ENCODE data around the gene LZTS3. TPM values are rescaled to one million over a fixed set of nuclear protein-coding genes. Genes with fewer than 3 reads are reported as not detected.

Gene LZTS3
- total RNA-seq, 4 donors from 2014 or later, result 9.0 to 13.5 (median 9.7) TPM

DNA sequence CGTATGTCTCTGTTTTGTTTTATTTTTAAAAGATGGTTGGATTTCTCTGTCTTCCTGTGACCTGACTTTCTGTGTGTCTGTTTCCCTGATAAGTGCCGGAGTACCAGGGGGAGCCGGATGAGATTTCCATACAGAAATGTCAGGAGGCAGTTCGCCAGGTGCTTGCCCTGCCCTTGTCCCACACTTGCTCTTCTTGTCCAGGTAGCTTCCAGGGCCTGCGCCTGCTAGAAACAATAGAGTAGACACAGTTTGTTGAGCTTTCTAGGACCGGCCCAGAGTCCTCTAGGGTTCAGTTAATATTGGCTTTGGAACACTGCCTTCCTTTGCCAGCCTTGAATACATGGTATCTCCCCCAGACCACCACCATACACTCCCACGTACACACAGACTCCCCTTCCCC lies 39.9 kb upstream of the LZTS3 start:
- Histone ChIP-seq H3K4me3 (no peak overlapping the region), H3K36me3 (peaks cover 0 to 27% (median 0%) of the 10 kb centered on the region in 4 donors), H3K4me1 (peaks cover 0 to 18% (median 16%) of the 10 kb centered on the region in 4 donors), H3K9me3 (no peaks in the 10 kb centered on the region), H3K27ac (no peak overlapping the region), H3K27me3 (no peaks in the 10 kb centered on the region)
- intact Hi-C loops (cut with DNase I; ENCODE audit: low total_unique reads) (no loop called here), in situ Hi-C loops (cut with MboI; ENCODE audit: low pct_ligation_motif_present in 1 of 4, low pct_unique_long_range_greater_than_20kb in 1 of 4, low sequenced_read_pairs in 3 of 4) (no loop called here)
- WGBS, 2 donors (ENCODE audit: low coverage in 1 of 2), result 96 to 97% methylated on average over 4 to 7 of the region's 7 CpGs
- DNase-seq, result no peak
- no peak for TF ChIP-seq POLR2AphosphoS5 (IDR thresholded peaks at IDR 0.05)
- TF ChIP-seq, protein P1, sequence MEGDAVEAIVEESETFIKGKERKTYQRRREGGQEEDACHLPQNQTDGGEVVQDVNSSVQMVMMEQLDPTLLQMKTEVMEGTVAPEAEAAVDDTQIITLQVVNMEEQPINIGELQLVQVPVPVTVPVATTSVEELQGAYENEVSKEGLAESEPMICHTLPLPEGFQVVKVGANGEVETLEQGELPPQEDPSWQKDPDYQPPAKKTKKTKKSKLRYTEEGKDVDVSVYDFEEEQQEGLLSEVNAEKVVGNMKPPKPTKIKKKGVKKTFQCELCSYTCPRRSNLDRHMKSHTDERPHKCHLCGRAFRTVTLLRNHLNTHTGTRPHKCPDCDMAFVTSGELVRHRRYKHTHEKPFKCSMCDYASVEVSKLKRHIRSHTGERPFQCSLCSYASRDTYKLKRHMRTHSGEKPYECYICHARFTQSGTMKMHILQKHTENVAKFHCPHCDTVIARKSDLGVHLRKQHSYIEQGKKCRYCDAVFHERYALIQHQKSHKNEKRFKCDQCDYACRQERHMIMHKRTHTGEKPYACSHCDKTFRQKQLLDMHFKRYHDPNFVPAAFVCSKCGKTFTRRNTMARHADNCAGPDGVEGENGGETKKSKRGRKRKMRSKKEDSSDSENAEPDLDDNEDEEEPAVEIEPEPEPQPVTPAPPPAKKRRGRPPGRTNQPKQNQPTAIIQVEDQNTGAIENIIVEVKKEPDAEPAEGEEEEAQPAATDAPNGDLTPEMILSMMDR (IDR thresholded peaks at IDR 0.05), result no peak
- TF ChIP-seq EP300 (IDR thresholded peaks at IDR 0.05; ENCODE audit: low read depth), result no peak
- TF ChIP-seq POLR2A (IDR thresholded peaks at IDR 0.05), result no peak

DNA sequence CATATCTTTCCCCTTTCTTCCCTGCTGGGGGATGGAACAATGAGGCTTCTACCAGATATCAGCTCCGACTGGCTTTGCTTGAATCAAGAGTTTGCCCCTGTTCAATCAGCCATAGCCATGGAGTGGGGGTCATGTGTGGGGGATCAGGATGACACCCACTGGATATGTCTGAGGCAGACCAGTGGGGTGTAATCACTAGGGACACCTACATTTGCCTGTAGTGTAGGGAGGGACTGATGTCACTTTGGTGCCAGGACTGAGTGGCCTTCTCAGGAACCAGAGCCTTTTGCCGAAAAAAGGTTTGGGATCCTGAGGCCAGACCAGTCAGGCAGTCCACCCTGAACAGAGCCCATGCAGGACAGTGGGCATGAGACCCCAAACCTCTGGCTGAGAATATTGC lies 37.0 kb upstream of the LZTS3 start:
- peaks cover 0 to 19% (median 15%) of the 10 kb centered on the region in 4 donors for H3K4me1 ChIP-seq
- TF ChIP-seq POLR2AphosphoS5 (IDR thresholded peaks at IDR 0.05), result no peak
- TF ChIP-seq, protein P1 (IDR thresholded peaks at IDR 0.05), result no peak
- no peak for TF ChIP-seq POLR2A (IDR thresholded peaks at IDR 0.05)
- TF ChIP-seq EP300 (IDR thresholded peaks at IDR 0.05; ENCODE audit: low read depth), result no peak
- no peaks in the 10 kb centered on the region for H3K27me3 ChIP-seq
- in situ Hi-C loops (cut with MboI; ENCODE audit: low pct_ligation_motif_present in 1 of 4, low pct_unique_long_range_greater_than_20kb in 1 of 4, low sequenced_read_pairs in 3 of 4), result no loop called here
- intact Hi-C loops (cut with DNase I; ENCODE audit: low total_unique reads), result no loop called here
- no peaks in the 10 kb centered on the region for H3K9me3 ChIP-seq
- H3K27ac ChIP-seq, result no peak overlapping the region
- H3K36me3 ChIP-seq, result peaks cover 0 to 16% (median 0%) of the 10 kb centered on the region in 4 donors
- no peak for DNase-seq
- 66% methylated on average over 2 of the region's 2 CpGs; no CpG with 5 or more reads in 1 of the 2 donors for WGBS, 2 donors (ENCODE audit: low coverage in 1 of 2)
- peak overlapping the region; percentile 73 to 85 (median 79) for H3K4me3 ChIP-seq

DNA sequence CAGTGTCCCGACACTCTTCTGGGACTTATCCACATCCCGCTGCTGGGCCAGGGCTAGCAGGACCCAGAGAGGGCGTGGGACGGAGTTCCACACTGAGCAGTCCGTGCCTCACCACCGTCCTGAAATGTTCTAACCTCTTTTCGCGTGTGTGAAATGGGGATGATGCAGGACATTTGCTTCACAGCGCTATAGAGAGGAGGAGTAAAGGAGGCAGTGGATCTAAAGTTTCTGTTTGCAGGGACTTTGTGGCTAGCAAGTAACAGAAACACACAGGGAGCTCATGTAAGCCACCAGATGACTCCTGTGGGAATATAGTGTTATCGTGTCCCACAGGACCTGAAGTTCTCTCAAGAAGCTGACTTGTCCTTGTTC lies 36.6 kb upstream of the LZTS3 start:
- intact Hi-C loops (cut with DNase I; ENCODE audit: low total_unique reads), result no loop called here
- H3K27ac ChIP-seq, result peak overlapping the region; percentile 82 to 90 (median 86)
- peaks cover 0 to 19% (median 15%) of the 10 kb centered on the region in 4 donors for H3K4me1 ChIP-seq
- in situ Hi-C loops (cut with MboI; ENCODE audit: low pct_ligation_motif_present in 1 of 4, low pct_unique_long_range_greater_than_20kb in 1 of 4, low sequenced_read_pairs in 3 of 4), result no loop called here
- DNase-seq, result no peak
- no peaks in the 10 kb centered on the region for H3K9me3 ChIP-seq
- H3K4me3 ChIP-seq, result peak overlapping the region; percentile 73 to 85 (median 79)
- peaks cover 0 to 12% (median 0%) of the 10 kb centered on the region in 4 donors for H3K36me3 ChIP-seq
- WGBS, 2 donors (ENCODE audit: low coverage in 1 of 2), result 2 to 4% methylated on average over 4 to 10 of the region's 10 CpGs
- no peaks in the 10 kb centered on the region for H3K27me3 ChIP-seq
- no peak for TF ChIP-seq EP300 (IDR thresholded peaks at IDR 0.05; ENCODE audit: low read depth)
- TF ChIP-seq, protein P1 (IDR thresholded peaks at IDR 0.05), result no peak
- no peak for TF ChIP-seq POLR2A (IDR thresholded peaks at IDR 0.05)
- no peak for TF ChIP-seq POLR2AphosphoS5 (IDR thresholded peaks at IDR 0.05)

DNA sequence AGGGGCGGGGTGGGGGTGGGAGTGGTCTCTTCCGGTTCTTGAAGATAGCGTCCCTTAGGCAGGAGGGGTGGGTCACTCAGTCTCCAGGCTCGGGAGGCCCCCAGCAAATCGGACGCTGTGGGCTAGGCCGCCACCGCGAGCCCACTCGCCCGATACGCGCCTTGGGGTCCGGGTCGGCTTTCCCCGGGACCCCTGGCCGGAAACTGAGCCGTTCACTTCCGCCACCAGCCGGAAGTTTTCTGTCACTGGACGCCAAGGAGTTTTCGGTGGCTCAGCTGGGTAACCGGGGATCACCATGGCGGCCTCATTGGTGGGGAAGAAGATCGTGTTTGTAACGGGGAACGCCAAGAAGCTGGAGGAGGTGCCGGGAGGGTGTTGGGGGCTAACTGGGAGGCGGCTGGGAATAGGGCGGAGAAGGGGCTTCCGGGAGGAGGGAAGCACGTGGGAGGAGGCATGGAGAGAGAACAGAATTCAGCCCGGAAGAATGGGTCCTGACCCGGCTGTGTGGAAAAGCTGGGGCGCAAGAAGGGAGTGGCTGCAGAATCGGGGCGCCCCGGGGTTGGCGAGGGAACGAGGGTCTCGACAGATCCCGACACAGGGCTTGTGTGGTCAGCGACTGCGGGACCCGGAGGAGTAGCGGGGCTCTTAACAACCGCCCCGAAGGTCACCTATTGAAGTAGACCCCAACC lies 36.1 kb upstream of the LZTS3 start, which contains the start of gene ITPA:
ITPA (plus strand) TSS at position 242 of the 689 bp plus-strand sequence; CDS start at position 296, 54 bp downstream.
- H3K36me3 ChIP-seq, result peaks cover 0 to 9% (median 0%) of the 10 kb centered on the region in 4 donors
- DNase-seq, result peak; percentile 56
- peak in 1 of 3 donors; percentile 19 for TF ChIP-seq POLR2AphosphoS5 (IDR thresholded peaks at IDR 0.05)
- peak; percentile 15 for TF ChIP-seq POLR2A (IDR thresholded peaks at IDR 0.05)
- TF ChIP-seq, protein P1 (IDR thresholded peaks at IDR 0.05), result peak in 1 of 5 experiments; percentile 13
- TF ChIP-seq EP300 (IDR thresholded peaks at IDR 0.05; ENCODE audit: low read depth), result no peak
- in situ Hi-C loops (cut with MboI; ENCODE audit: low pct_ligation_motif_present in 1 of 4, low pct_unique_long_range_greater_than_20kb in 1 of 4, low sequenced_read_pairs in 3 of 4) (no loop called here), intact Hi-C loops (cut with DNase I; ENCODE audit: low total_unique reads) (no loop called here)
- 0% methylated on average over 2 to 44 of the region's 48 CpGs for WGBS, 2 donors (ENCODE audit: low coverage in 1 of 2)
- H3K27ac ChIP-seq, result peak within 1 kb of the TSS; percentile 82 to 90 (median 86)
- no peaks in the 10 kb centered on the region for H3K9me3 ChIP-seq
- H3K27me3 ChIP-seq, result no peaks in the 10 kb centered on the region
- peaks cover 0 to 19% (median 15%) of the 10 kb centered on the region in 4 donors for H3K4me1 ChIP-seq
- H3K4me3 ChIP-seq, result peak within 1 kb of the TSS; percentile 73 to 85 (median 79)
